Fibroblast of skin of right quadriceps (primary cell): ENCODE data around the gene PIK3R2.

Experiments
- DNase-seq: peaks from one replicate; pipeline ENCODE4 v3.0.0-alpha.2; 2013

The PIK3R2 gene

DNA sequence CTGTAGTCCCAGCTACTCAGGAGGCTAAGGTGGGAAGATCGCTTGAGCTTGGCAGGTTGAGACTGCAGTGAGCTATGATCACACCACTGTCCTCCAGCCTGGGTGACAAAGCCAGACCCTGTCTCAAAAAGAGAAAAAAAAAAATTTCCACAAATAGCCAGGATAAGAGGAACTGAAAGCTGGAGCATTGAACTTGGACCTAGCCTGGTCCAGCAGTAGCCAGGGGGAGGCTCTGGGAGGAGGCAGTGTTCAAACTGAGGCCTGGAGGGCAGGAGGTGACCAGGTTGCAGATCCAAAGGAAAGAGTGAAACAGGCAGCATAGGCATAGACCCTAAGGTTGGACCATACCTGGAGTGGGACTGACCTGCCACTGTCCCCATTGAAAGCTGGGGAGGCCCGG is 26.9 kb upstream of the PIK3R2 start:
- no peak for DNase-seq

DNA sequence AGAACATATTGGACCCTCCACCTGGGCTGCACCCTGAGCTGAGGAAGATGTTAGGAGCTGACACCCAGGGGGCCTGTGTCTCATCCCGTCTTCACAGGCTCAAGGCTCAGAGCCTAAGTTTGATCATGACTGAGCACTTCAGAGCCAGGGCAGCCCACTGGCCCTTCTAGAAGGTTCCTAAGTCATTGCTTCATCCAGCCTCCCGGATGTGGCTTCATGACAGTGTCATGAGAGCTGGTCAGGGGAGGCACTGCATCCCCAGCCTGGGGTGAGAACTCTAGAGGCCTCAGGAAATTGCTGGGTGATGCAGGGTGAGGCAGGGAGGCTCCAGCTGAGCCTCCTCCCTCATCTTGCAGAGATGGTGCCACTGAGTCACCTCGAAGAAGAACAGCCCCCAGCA is 24.9 kb upstream of the PIK3R2 start:
- no peak for DNase-seq

DNA sequence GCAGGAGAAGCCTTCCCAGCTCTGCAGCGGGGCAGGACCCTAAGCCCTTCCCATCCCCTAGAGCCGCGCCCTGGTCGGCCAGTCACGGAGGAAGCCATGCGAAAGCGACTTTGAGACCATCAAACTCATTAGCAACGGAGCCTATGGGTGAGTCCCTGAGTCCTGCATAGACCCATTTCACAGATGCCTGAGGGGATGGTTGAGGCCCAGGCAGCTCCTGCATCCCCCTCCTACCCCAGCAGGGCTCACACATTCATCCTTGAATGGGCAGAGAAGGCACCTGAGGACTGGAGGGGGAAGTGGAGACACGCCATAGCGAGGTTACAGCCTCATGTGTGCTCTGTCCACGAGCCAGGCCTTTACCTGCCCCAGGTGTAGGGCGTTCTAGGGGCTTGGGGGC is 24.2 kb upstream of the PIK3R2 start:
- DNase-seq: no peak

GRCh38 chr19:18130523-18131242 is 22.3 kb upstream of the PIK3R2 start:
- no peak for DNase-seq

- DNase-seq: no peak
Observed at GRCh38 chr19:18131841-18132596, 20.9 kb upstream of the PIK3R2 start.

GRCh38 chr19:18135712-18136584 is 17.0 kb upstream of the PIK3R2 start:
- no peak for DNase-seq

DNA sequence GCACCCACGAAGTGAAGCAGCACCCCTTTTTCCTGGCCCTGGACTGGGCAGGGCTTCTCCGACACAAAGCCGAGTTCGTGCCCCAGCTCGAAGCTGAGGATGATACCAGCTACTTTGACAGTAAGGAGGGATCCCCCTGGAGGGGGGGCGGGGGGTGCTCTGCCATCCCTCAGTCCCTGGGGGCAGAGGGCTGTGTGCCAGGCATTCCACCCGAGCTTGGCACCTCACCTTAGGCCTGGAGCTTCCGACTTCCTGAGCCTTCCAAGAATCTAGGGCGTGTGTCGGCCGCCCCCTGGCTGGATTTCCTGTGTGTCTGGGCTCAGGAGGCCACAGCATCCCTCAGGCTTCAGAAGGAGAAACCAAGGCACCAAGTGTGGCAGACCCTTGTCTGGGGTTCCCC is 15.7 kb upstream of the PIK3R2 start:
- no peak for DNase-seq

DNA sequence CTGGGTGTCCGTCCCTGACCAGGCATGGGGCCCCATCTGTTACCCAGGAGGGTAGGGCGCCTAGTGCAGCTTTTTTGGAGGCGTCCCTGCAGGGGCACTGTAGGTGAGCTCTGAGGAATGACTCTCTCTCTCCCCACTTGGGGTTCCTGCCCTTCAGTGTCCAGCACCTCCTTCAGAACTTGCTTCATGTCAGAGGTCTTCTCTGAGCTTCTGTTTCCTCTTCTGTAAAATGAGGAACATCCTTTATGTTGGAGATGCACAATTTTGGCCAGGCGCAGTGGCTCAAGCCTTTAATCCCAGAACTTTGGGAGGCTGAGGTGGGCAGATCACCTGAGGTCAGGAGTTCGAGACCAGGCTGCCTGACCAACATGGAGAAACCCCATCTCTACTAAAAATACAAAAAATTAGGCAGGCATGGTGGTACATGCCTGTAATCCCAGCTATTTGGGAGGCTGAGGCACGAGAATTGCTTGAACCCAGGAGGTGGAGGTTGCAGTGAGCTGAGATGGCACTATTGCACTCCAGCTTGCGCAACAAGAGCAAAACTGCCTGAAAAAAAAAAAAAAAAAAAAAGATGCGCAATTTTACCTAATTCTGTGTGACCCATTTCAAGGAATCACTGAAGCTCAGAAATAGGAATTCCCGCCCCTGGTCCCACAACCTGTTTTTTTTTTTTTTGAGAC is 15.2 kb upstream of the PIK3R2 start:
- DNase-seq: no peak

DNA sequence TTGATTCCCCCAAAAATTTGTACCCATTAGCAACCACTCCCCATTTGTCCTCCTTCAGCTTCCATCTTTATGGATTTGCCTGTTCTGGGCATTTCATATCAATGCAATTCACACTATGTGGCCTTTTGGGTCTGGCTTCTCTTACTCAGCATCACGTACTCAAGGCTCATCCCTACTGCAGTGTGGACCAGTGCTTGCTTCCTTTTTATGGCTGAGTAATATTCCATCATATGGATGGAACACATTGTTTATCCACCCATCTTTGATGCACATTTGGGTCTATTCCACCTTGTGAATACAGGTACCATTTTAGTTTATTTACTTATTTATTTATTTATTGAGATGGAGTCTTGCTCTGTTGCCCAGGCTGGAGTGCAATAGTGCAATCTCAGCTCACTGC is 12.5 kb upstream of the PIK3R2 start:
- DNase-seq: no peak

GRCh38 chr19:18141031-18141430 is 11.9 kb upstream of the PIK3R2 start:
- no peak for DNase-seq

DNA sequence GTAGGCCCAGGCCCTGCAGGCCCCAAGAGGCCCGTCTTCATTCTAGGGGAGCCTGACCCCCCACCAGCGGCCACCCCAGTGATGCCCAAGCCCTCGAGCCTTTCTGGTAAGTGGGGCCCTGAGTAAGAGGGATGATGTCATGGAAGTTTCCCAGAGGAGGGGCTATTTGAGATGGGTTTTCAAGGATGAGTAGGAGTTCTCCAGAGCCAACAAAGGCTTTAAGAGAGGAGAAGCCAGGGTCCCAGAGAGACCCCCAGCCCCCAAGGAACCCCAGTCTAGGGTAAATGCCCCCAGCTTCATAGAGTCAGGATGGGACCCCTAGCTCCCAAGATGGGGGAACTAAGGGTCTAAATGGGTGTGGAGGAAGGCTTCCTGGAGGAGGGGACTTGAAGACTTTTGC is 9.1 kb upstream of the PIK3R2 start:
- no peak for DNase-seq

DNA sequence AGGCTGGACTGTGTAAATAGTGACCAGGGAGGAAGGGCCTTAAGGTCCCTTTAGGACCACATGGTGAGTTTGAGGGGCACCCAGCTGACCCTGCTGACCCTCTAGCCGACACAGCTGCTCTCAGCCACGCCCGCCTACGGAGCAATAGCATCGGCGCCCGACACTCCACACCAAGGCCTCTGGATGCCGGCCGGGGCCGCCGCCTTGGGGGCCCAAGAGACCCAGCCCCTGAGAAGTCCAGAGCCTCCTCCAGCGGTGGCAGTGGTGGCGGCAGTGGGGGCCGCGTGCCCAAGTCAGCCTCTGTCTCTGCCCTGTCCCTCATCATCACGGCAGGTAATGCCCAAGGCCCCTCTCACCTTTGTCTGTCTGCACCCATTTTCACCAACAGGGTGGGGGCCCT is 8.6 kb upstream of the PIK3R2 start:
- DNase-seq: no peak

GRCh38 chr19:18144906-18145305 is 8.1 kb upstream of the PIK3R2 start:
- no peak for DNase-seq

- no peak for DNase-seq
Observed at GRCh38 chr19:18145391-18145999, 7.5 kb upstream of the PIK3R2 start.

DNA sequence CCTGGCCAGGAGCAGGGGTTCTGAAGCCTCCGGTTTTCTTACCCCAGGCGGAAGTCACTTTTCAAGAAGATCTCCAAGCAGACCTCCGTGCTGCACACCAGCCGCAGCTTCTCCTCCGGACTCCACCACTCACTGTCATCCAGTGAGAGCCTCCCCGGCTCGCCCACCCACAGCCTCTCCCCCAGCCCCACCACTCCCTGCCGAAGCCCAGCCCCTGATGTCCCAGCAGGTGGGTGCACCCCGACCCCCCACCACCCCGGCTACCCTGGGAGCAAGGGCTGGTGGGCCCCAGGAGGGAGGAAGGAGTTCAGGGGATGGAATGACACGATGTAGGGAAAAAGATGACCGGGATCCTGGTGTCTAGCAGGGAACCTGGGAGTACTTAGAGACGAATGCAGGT is 5.6 kb upstream of the PIK3R2 start:
- DNase-seq: no peak

- no peak for DNase-seq
Observed at GRCh38 chr19:18149596-18149975, 3.4 kb upstream of the PIK3R2 start.

DNA sequence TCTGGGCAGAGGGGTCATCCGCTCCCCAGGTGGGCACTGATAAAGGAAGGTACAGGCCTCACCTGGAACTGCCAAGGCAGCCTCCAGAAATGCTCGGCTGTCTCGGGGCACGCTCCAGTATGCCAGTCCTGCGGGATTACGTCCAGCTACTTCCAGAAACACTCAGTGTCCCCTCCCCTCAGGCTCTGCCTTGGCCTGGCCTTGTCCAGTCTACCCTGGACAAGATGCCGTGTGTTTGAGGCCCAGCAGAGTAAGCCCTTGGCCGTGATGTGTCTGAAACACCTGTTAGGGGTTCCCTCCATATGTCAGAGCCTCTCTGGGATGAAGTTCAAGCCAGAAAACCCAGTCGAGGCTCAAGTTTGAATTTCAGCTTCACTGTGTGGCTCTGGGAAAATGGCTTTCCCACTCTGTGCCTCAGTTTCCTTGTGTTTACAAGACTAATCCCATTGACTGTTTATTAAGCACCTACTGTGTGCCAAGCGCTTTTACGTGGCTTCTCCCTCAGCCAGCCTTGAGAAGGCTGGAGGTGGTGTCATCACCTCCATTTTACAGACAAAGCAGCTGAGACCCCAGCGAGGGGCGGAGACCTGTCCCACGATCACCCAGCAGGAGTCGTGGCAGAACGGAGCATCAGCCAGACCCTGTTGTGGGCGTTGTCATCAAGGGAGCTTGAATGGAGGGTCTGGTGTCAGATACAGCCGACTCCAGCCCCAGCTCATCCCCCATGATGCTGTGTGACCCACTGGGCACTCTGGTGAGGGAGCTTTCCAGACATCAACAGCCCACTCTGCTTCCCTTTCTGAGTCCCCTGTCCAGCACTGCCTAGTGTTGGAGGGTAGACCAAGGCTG is 2.0 kb upstream of the PIK3R2 start:
- DNase-seq: no peak

DNA sequence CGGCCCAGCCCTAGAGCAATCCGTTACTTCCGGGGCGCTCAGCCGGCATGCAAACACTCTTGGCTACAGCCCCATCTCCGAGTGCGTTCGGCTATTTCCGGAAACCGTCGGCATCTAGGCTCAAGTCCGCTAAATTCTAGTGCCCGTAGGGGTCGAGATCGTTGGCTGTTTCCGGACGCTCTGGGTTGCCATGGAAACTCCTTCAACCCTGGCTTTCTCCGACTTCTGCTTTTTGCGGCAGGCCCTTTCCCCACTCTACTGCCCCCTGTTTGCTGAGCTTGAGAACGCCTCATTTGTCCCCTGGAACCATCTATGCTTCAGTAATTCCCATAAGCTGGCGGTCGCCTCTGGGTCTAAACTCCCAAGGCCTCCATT is 534 bp upstream of the PIK3R2 start:
- peak; percentile 97 for DNase-seq

GRCh38 chr19:18153556-18154134 is 682 bp downstream of the PIK3R2 start:
- no peak for DNase-seq

GRCh38 chr19:18155095-18156087 is 2.4 kb downstream of the PIK3R2 start:
- no peak for DNase-seq
